HG03175 (cell line): ENCODE measurements around the gene PRPSAP1.
"Not testable (repeated sequence)": the region's sequence is repeated elsewhere in the genome, so short reads cannot be mapped to it uniquely, and the experiment has no call there.

Experiments
- ATAC-seq: cut with Tn5 transposase; IDR thresholded peaks from one replicate; pipeline ENCODE4 v1.9.1; 2021; ENCODE audit warnings: mild to moderate bottlenecking, moderate library complexity; ENCODE audit not compliant: unreplicated experiment

PRPSAP1 gene

GRCh38 chr17:76327696-76328095 is 26.0 kb downstream of the PRPSAP1 start:
- ATAC-seq: no peak

GRCh38 chr17:76326306-76326705 is 27.4 kb downstream of the PRPSAP1 start:
- ATAC-seq: no peak

GRCh38 chr17:76318586-76318985 is 35.1 kb downstream of the PRPSAP1 start:
- no peak for ATAC-seq

- ATAC-seq: no peak
Measured at GRCh38 chr17:76317535-76317934, 36.2 kb downstream of the PRPSAP1 start.

GRCh38 chr17:76314392-76315227 is 39.1 kb downstream of the PRPSAP1 start:
- no peak for ATAC-seq

- no peak for ATAC-seq
Measured at GRCh38 chr17:76312735-76313134, 41.0 kb downstream of the PRPSAP1 start.

GRCh38 chr17:76309461-76309860 is 44.3 kb downstream of the PRPSAP1 start:
- ATAC-seq: no peak

- no peak for ATAC-seq
Measured at GRCh38 chr17:76307966-76308338, 45.8 kb downstream of the PRPSAP1 start, which contains the start of gene QRICH2. Gene QRICH2, minus strand, starts transcription at chr17:76308276. Its CDS starts 278 bp downstream, at chr17:76307998.

GRCh38 chr17:76307299-76307965 is 46.3 kb downstream of the PRPSAP1 start:
- no peak for ATAC-seq

GRCh38 chr17:76305135-76305454 is 48.6 kb downstream of the PRPSAP1 start:
- not testable (repeated sequence) for ATAC-seq

- no peak for ATAC-seq
Measured at GRCh38 chr17:76304226-76305134, 49.2 kb downstream of the PRPSAP1 start.

GRCh38 chr17:76297436-76297835 is 56.3 kb downstream of the PRPSAP1 start:
- ATAC-seq: no peak

GRCh38 chr17:76296889-76297288 is 56.8 kb downstream of the PRPSAP1 start:
- ATAC-seq: no peak

- no peak for ATAC-seq
Measured at GRCh38 chr17:76296186-76296585, 57.5 kb downstream of the PRPSAP1 start.

- ATAC-seq: no peak
Measured at GRCh38 chr17:76293106-76293505, 60.6 kb downstream of the PRPSAP1 start.

- ATAC-seq: no peak
Measured at GRCh38 chr17:76292567-76292966, 61.1 kb downstream of the PRPSAP1 start.

- no peak for ATAC-seq
Measured at GRCh38 chr17:76281573-76282371, 71.9 kb downstream of the PRPSAP1 start.

- ATAC-seq: no peak
Measured at GRCh38 chr17:76280650-76281049, 73.1 kb downstream of the PRPSAP1 start.

- no peak for ATAC-seq
Measured at GRCh38 chr17:76279742-76280287, 73.9 kb downstream of the PRPSAP1 start.
